LoVo (cell line): ENCODE measurements around the gene ZHX3.

Experiments used
- DNase-seq: peaks from one replicate; pipeline ENCODE4 v3.0.0-alpha.2; 2016; ENCODE audit warnings: low spot score

Gene ZHX3

GRCh38 chr20:41150664-41151063 lies 166.9 kb downstream of the ZHX3 start:
- DNase-seq: no peak

- DNase-seq: no peak
These were observed 168.6 kb downstream of the ZHX3 start for GRCh38 chr20:41148942-41149341.

- no peak for DNase-seq
These were observed 169.8 kb downstream of the ZHX3 start for GRCh38 chr20:41147767-41148191.

DNA sequence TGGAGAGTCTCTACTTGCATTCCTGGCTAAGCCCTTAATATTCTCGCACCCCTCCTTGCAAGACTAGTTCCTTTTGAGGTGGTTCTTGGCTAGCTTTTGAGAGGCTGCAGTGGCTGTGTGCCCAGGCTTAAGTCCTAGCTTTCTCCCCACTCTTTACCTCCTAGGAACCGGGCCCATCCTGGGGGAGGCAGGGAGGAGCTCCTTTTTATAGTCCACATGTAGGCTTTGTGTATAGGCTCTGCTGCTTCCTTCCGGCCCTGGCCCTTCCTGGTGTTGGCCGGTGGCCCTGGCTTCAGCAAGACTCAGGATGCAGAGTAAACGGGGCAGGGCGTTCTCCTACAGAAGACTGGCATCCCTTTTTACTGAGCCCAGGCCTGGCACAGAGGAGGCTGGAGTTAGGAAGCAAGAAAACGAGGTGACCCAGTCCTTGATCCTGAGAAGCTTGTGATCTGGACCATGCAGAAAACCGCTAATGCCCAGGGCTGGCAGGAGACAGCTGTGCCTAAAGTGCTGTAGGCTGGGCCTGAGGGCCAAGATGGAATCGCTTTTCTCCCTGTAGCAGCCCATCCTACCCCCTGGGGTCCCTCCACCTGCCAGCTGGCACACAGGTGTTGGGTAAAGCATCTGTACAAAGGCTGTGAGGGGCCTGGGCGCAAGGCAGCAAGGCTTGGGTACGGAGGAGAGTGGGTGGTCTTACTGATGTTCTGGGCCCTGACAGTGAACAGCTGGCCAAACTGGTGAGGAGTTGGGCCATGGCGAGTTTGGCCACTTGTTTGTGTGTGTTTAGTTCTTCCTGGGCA lies 171.5 kb downstream of the ZHX3 start:
- DNase-seq: no peak

DNA sequence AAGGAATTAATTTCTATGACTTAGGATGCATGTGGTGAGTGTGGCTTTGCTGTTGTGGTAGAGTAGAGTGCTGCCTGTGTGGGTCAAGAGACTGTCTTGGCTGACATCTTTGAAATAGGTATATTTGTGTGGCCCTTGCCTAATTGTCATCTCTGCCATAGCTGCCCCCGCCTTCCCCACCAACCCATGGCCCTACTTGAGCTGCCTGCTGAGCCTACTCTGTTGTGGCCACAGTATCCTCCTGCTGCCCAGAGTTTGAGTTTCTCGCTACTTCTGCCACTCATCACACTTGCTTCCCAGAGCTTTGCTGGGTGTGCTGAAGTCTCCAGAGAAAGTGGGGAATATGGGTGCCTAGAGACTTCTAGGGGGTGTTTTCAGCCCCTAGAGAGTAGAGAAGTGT lies 172.2 kb downstream of the ZHX3 start:
- no peak for DNase-seq

DNA sequence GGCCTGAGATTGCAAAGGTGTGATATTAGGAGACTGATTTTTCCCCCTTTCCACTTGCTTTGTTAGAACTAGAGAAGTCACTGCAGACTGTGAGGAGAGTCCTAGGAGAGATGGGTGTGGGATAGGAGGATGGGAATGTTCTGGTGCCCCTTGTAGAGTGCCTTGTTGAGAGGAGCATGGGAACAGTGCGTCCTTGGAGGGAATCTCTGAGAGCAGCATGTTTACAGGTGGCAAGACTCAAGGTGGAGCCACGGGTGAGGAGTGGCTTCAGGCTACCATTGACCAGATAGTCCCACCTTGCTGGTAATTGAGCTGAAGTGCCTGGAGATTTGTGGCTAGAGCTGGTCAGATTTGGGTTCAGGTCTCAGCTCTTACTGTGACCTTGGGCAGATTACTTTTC lies 174.2 kb downstream of the ZHX3 start:
- DNase-seq: no peak

GRCh38 chr20:41142919-41143318 lies 174.6 kb downstream of the ZHX3 start:
- DNase-seq: no peak

GRCh38 chr20:41142245-41142644 lies 175.3 kb downstream of the ZHX3 start:
- DNase-seq: no peak

- DNase-seq: no peak
These were observed 176.2 kb downstream of the ZHX3 start for GRCh38 chr20:41141153-41141815.

GRCh38 chr20:41140226-41141133 lies 177.1 kb downstream of the ZHX3 start:
- no peak for DNase-seq

DNA sequence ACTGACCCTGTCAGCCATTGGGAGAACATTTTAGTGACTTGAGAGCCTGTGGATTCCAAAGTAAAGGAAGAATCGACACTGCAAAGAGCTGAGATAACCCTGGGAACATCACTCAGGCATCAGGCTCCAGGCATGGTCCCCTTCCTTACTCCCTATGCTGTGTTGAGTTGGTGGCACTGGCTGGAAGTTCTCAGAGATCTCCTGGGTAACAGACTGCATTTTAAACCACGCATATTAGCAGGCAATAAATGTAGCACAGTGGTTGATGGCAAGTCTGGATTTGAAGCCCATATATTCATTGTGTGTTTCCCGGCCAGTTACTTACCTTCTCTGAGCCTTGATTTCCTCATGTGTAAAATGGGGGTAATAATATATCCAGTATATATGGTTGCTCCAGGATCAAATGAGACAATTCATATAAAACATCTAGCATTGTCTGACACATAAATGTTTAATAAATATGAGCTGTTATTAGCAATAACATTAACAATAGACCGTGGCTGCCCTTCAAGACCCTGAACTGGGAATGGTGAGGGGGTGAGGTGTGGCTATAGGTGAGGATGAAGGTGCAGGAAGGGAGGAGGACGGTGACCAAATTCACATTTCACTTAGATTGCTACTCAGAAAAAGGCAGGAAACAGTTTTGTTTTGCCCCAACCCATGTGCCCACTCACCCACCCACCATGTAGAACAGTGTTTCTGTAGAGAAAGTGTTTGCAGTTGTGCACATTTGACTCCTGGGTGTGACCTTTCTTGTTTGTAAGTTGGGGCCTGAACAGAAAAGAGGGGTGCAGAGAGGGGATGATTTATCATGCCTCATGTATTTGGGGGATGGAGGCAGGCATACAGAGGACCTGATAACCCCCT lies 178.1 kb downstream of the ZHX3 start:
- no peak for DNase-seq

GRCh38 chr20:41138475-41139226 lies 178.9 kb downstream of the ZHX3 start:
- DNase-seq: no peak

DNA sequence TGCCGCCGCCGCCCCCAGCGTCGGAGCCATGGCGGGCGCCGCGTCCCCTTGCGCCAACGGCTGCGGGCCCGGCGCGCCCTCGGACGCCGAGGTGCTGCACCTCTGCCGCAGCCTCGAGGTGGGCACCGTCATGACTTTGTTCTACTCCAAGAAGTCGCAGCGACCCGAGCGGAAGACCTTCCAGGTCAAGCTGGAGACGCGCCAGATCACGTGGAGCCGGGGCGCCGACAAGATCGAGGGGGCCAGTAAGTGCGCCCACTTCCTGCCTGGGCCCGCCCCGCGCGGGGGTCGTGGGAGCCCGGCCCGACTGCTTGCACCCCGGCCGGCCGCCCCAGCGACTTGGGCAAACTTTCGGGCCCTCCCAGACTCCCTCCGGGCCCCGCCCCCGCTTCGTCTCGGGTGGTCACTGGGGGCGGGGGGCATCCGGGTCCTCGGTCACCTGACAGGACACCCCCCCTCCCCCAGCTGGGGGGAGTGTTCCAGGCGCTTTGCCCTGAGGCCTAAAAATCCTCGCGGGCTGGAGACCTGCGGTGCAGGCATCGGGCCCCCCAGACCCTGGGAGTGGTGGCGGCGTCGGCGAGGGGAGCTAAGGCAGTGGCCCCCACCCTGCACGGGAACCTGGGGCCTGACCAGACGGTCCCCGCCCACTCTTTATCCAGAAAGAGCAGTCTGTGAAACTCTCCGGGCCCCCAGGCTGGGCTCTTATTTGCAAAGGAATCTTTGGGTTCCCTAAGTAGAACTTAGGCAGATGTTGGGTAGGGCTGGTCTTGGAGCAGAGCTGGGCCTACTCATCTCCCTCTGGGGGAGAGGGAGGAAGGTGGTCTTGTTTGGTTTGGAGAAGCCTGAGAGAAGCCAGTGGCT lies 179.7 kb downstream of the ZHX3 start:
- peak; percentile 26 for DNase-seq

DNA sequence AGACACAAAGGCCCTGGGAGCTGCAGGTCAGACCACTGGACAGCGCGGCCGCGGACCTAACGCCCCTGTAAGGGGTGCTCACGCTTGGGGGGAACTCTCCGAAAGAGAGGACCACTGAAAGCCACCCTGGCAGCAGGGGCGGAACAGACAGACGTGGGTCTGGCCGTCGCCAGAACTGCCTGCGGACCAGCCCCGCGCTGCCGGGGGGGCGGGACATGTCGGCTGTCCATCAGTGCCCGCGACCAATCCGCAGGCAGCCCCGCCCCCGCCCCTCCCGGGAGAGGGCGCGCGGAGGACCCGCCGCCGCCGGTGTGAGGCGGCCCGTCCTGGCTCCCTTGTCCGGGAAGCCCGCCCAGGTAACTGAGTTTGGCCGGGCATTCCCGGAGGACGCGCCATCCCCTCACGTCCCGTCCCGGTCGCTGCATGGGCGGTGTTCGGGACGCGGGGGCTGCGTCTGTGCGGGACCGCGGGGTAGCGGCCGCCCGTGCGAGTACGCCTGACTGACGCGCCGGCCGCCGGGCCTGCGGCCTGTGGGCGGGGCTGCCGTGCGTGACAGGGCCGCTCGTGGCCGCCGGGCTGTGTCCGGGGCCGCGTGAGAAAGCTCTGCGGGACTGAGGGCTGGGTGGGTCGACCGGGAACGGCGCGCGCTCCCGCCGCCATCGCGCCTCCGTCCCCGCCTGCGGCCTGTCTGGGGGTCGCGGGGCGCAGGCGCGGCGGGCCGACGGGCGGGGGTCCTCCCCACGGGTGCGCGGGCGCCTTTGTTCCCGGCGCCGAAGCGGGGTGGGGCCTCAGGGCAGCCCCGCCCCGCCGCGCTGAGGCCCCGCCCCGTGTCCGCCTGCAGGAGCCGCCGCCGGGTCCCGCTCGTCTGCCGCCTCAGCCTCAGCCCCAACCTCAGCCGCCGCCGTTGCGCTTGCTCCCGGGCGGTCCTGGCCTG lies 180.6 kb downstream of the ZHX3 start, which contains the start of gene PLCG1:
TSS of gene PLCG1 (plus strand) at position 864 of the 934 bp plus-strand sequence. CDS start 99 bp downstream, outside the sequence.
- DNase-seq: peak; percentile 81

GRCh38 chr20:41135888-41136679 lies 181.4 kb downstream of the ZHX3 start:
- no peak for DNase-seq

DNA sequence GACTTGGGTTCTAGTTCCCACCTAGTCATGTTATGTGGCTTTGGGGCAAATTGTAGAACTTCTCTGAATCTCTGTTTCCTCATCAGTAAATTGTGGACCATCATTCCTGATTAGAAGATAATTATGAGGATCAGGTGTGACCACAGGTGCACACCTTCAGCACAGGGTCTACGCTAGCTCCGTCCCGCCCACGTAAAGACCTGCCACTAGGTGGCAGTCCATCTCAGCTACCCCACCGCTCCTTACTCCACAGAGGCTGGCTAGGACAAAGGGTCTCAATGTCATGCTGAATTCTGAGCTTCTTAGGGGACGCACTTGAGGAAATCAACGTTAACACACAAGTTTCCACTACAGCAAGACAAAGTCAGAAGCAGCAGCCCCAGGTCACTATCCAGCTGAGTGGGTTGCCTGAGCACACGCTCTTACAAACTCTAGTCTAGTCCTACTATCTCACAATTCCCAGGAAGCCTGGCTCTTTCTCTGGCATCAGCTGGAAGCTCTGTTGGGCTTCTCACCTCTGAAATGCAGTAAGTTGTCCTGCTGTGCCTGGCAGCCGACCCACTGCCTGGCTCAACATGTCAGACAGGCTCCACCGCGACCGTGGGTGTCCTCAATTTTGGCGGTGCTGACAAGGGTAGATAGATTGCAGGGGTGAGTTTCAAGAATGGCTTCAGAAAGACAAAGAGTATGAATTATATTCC lies 182.2 kb downstream of the ZHX3 start:
- peak; percentile 52 for DNase-seq
